HG02763 (cell line): ENCODE measurements around the gene LINC00237.

Experiments
- ATAC-seq: cut with Tn5 transposase; IDR thresholded peaks from one replicate; pipeline ENCODE4 v1.9.1; 2021; ENCODE audit warnings: mild to moderate bottlenecking, moderate library complexity; ENCODE audit not compliant: unreplicated experiment

LINC00237 gene

DNA sequence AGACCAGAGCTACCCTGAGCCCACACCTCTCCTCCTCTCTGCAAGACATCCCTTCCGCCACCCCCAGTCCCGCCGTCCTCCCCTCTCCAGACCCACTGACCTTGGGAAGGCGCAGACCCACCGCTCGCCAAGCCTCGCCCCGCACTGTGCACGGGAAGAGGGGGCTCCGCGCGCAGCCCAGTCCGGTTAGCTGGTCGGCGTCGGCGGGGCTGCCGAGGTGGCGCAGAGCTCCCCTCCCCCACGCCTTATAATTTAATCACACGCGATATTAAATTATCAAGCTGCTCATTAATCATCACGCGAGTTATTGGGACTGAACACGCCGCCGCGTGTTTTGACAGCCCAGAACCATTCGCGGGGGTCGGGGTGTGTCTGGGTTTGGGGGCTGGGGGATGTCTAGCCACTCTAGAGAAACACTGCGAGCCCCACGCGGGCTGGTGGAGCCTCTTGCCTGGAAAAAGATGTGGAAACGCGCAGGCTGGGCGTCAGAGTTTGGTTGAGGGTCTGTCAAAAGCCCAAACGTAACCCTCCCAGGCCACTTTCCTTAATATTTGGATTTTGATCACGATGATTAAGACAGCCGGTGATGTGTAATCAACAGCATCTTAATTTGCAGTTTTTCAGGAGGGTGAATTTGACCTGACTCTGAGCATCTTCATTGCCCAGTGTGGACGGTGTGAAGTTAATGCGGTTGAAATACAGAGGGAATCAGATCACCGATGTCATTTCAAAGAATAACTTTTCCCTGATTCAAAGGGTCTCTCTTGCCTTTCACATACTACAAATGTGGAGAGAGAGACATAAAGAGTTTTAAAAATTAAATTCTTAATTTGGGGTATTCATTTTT lies at the start of gene LINC00237:
Gene LINC00237 (minus strand): TSS at position 188 of the 847 bp plus-strand sequence.
- no peak for ATAC-seq

DNA sequence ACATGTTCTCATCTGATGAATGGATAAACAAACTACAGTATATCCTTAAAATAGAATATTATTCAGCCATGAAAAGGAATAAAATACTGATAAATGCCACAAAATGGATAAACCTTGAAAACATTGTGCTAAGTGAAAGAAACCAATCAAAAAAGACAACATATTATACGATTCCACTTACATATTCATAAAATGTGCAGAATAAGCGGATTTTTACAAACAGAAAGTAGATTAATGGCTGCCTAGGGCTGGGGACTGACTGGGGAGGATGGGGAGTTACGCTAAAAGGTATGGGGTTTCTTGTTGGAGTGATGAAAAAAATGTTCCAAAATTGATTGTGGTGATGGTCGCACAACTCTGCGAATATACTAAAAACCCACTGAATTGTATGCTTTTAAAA lies 49.1 kb upstream of the LINC00237 start:
- no peak for ATAC-seq

DNA sequence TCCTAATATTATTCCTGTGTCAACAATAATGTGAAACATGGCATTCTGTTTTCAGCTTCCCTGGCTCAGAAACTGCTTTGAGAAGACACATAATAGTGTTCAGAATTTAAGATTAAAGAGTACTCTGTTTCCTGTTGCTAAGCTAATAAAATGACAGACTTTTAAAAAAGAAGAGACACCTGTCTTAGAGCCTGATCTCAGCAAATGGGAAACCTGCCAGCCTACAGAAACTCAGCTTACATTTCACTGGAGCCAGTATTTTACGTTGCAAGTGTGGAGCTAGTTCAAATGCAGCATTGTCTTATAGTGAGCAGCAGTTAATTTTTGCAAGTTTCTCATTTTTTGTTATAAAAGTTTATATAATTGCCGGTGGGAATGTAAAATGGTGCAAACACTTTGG lies 48.5 kb upstream of the LINC00237 start:
- ATAC-seq, result no peak

GRCh38 chr20:21151791-21152190 lies 45.6 kb upstream of the LINC00237 start:
- no peak for ATAC-seq

DNA sequence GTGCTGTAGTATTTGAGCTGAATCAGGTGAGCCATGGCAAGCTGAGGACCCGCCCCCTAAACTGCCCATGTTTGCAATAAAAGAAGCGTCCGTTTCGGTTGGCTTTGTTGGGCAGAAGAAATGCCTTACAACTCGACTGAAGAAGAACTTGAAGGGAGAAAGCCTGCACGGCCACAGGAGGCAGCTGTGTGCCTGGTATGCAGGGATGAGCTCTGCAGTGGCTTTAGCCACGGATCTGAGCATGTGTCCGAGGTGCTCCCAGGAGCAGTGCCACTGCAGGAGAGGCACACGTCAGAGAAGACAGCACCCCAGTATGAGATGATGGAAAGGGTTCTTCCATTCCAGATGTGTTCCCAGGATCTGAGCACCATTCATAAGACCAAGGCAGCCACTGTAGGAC lies 43.2 kb upstream of the LINC00237 start:
- ATAC-seq, result no peak

- no peak for ATAC-seq
Observed at GRCh38 chr20:21147593-21147992, 41.4 kb upstream of the LINC00237 start.

DNA sequence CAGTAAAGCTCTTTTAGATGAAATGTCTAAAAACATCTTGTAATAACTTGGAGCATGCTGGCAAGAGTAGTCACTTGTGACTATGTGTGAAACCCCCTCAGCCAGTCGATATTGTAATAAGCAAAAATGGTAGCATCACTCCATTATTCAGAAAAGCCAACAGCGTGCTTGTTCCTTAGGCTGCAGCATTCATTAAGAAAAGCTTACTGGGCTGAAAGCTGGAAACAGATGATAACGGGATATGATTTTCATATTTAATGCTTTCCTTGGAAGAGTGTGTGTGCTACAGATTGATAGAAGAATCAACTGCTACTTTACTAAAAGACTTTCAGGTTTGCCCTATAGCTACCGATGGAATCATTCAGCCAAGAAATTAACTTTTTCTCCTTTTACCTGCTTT lies 40.1 kb upstream of the LINC00237 start:
- no peak for ATAC-seq

DNA sequence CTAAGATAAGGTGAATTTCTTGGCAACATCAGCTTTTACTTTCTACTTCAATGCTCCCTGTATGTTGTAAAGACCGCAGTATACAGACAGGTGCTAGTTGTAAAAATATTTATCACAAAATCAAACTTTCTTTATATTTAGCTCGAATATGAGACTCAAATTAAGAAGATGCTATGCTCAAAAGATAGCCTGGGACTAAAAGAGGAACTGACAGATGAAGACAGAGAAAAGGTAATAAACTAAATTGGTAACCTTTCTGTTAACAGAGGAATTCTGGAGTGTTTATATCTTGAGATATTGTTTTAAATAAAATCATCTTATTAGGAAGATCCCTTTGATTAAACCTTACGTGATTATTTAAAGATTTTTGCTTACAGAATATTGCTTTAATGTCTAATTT lies 39.3 kb upstream of the LINC00237 start:
- no peak for ATAC-seq

- ATAC-seq, result no peak
Observed at GRCh38 chr20:21143194-21143890, 37.2 kb upstream of the LINC00237 start.

GRCh38 chr20:21141825-21142224 lies 35.7 kb upstream of the LINC00237 start:
- ATAC-seq, result no peak

DNA sequence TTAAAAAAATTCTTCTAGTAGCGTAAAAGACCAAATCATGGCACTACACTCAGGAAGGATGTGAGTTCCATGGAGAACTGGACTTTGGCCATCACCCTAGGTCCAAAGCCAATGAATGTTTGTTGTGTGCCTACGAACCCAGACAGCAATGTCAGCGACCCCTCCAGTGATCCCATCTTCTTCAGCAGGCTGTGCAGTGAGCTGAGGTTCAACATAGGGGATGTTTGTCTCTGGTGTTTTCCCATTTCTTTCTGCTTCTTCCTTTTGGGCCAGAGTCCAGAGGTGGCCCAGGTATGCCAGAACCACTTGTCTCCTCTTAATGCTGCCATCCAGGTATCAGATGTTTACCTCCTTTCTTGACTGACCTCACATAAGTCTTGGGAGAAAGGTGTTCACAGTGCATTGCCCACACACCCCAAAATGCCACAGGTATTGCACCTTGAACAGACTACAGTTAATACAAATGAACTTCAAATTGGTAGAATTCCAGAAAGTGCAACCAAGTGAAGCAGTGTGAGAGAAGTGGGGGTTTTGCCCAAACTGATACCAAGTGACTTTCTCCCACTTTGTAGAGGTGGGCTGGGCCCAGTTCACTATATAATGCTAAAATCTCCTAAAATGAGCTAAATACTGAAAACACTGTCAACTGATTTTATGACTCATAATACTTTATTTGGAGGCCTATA lies 33.9 kb upstream of the LINC00237 start:
- no peak for ATAC-seq

GRCh38 chr20:21137078-21137477 lies 30.9 kb upstream of the LINC00237 start:
- ATAC-seq, result no peak

- ATAC-seq, result no peak
Observed at GRCh38 chr20:21136015-21136732, 30.0 kb upstream of the LINC00237 start.

- no peak for ATAC-seq
Observed at GRCh38 chr20:21134883-21135493, 28.8 kb upstream of the LINC00237 start.

GRCh38 chr20:21133917-21134622 lies 27.9 kb upstream of the LINC00237 start:
- ATAC-seq, result no peak

GRCh38 chr20:21133404-21133803 lies 27.2 kb upstream of the LINC00237 start:
- no peak for ATAC-seq

DNA sequence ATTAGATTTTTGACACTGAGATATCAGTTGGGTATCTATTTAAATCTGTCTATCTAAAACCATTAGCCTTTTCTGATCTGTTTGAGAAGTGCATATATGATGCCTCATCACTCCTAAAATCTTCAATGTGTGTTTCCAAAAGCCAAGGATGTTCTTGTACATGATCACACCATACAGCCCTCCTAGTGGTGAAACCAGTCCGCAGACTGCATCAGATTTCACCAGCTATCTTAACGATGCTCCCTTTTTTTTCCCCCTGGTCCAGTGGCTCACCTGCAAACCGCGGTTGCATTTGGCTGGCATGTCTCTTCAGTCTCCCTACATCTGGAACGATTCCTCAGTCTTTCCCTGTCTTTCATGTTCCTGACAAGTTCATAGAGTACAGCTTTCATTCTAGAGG lies 23.7 kb upstream of the LINC00237 start:
- no peak for ATAC-seq

GRCh38 chr20:21127201-21127981 lies 21.2 kb upstream of the LINC00237 start:
- ATAC-seq, result no peak

DNA sequence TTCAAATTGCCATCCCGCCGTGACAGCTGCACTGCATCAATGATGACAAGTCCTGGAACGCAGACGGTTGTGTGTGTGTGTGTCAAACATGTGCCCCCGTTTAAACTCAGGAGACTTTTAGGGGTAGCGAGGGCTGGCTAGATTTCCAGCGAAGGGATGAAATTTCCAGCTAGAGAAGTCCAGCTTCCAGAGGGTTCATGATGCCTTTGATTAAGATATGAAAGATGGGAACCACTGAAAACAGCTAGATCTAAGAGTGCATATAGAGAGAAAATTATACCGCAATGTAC lies 20.4 kb upstream of the LINC00237 start:
- no peak for ATAC-seq
